HepG2 (cell line): Measurements from ENCODE around the gene SH3PXD2A. TPM values are rescaled to one million over a fixed set of nuclear protein-coding genes. Genes with fewer than 3 reads are reported as not detected.

Experiments
- ATAC-seq: fragments of 200-7000 bp; cut with Tn5 transposase; 3 replicates; pipeline ENCODE4 v1.9.1; 2020; ENCODE audit warnings: mild to moderate bottlenecking, moderate library complexity
- BruUV-seq: library from RNA; stranded (reverse); fragments of 400-500 nt; replicated peaks from 2 replicates; lab custom pipeline; 2021; lab: Mats Ljungman, UMichigan
- CTCF ChIA-PET: fragments of 300-600 bp; formaldehyde crosslinking; extraction: SDS; loops from one replicate; lab custom pipeline; 2021; ENCODE audit warnings: low total read pairs, inconsistent platforms, low intra/inter-chr PET ratio; lab: Yijun Ruan, JAX
- POLR2A ChIA-PET: fragments of 350-600 bp; sonication (Branson Sonifier 250); formaldehyde crosslinking; loops from one replicate; lab custom pipeline; 2020; ENCODE audit warnings: antibody characterized with exemption, inconsistent platforms; lab: Yijun Ruan, JAX
- DNase-seq: peaks from one replicate; pipeline ENCODE4 v3.0.0-alpha.2; 2015; ENCODE audit warnings: low spot score
- FAIRE-seq: peaks from 3 replicates; lab custom pipeline; 2011; peaks lifted over from hg19 to GRCh38; lab: Jason Lieb, UNC
- H2AFZ ChIP-seq: one replicate; pipeline ENCODE4 v1.6.1; 2011; ENCODE audit warnings: low read length, inconsistent platforms
- H3K27ac ChIP-seq: fragments of 300-600 bp; 3 replicates; pipeline ENCODE4 v1.8.0; 2011; ENCODE audit warnings: mixed run types, mild to moderate bottlenecking, mixed read lengths, low read length, inconsistent platforms; ENCODE audit not compliant: insufficient read depth; ENCODE audit errors: extremely low read length
- H3K27me3 ChIP-seq, 2 experiments: fragments of 200-600 bp in 1 of 2; 2 replicates in 1 of 2; 3 replicates in 1 of 2; pipeline versions ENCODE4 v1.6.0 to v1.8.0; 2011; ENCODE audit warnings: low read length in 2 of 2, mild to moderate bottlenecking in 2 of 2, moderate library complexity in 2 of 2, inconsistent platforms in 1 of 2; ENCODE audit not compliant: insufficient read depth in 2 of 2, control insufficient read depth in 1 of 2
- H3K36me3 ChIP-seq, 2 experiments: fragments of 200-600 bp in 1 of 2; replicated peaks in 1 of 2; 2 replicates in 1 of 2; 3 replicates in 1 of 2; pipeline versions ENCODE4 v1.5.1 to v1.8.0; 2011; ENCODE audit warnings: low read length in 2 of 2, inconsistent platforms in 1 of 2; ENCODE audit not compliant: insufficient read depth in 2 of 2, control insufficient read depth in 1 of 2
- H3K4me1 ChIP-seq: 2 replicates; pipeline ENCODE4 v1.5.1; 2012; ENCODE audit warnings: low read length, inconsistent platforms; ENCODE audit not compliant: insufficient read depth
- H3K4me2 ChIP-seq: 2 replicates; pipeline ENCODE4 v1.6.0; 2011; ENCODE audit warnings: low read depth, low read length, inconsistent platforms
- H3K4me3 ChIP-seq, 3 experiments: fragments of 200-600 bp in 1 of 3; sonication (generic), shearing (Covaris generic) in 1 of 3; replicated peaks in 1 of 3; 2 replicates each; pipeline ENCODE4 v1.5.1; 2011 to 2016; ENCODE audit warnings: low read length in 3 of 3, inconsistent platforms in 2 of 3, low read depth in 2 of 3, mild to moderate bottlenecking in 2 of 3, control low read depth in 1 of 3, mixed read lengths in 1 of 3; ENCODE audit not compliant: insufficient read depth in 1 of 3
- H3K79me2 ChIP-seq: one replicate; pipeline ENCODE4 v1.6.1; 2011; ENCODE audit warnings: low read length, inconsistent platforms; ENCODE audit not compliant: insufficient read depth
- H3K9ac ChIP-seq: 2 replicates; pipeline ENCODE4 v1.6.0; 2011; ENCODE audit warnings: mild to moderate bottlenecking, low read depth, low read length, inconsistent platforms; ENCODE audit not compliant: insufficient read depth
- H3K9me3 ChIP-seq: 2 replicates; pipeline ENCODE4 v1.5.1; 2012; ENCODE audit warnings: mild to moderate bottlenecking, low read length
- H4K20me1 ChIP-seq: 2 replicates; pipeline ENCODE4 v1.6.0; 2011; ENCODE audit warnings: inconsistent platforms, mild to moderate bottlenecking, low read length, moderate library complexity; ENCODE audit not compliant: insufficient read depth
- ATF1 ChIP-seq: IDR thresholded peaks from 2 replicates; pipeline ENCODE4 v1.6.1; 2016; ENCODE audit warnings: mild to moderate bottlenecking, control low read depth
- BHLHE40 ChIP-seq: IDR thresholded peaks from 2 replicates; pipeline ENCODE4 v1.6.1; 2011; ENCODE audit warnings: low read length, improper control_type of control experiment
- CBX2 ChIP-seq, 2 experiments: fragments of 200-600 bp in 1 of 2; sonication (generic); formaldehyde crosslinking in 1 of 2; IDR thresholded peaks; 2 replicates each; pipeline versions ENCODE4 v1.7.0 to v1.8.1; 2018 to 2022; ENCODE audit warnings: low read depth in 2 of 2, low read length in 1 of 2, mild to moderate bottlenecking in 1 of 2, missing genetic modification reagents in 1 of 2
- CCAR2 ChIP-seq: fragments of 200-400 bp; formaldehyde crosslinking; optimal IDR thresholded peaks from 2 replicates; pipeline ENCODE3; 2018; ENCODE audit warnings: low read depth, mild to moderate bottlenecking, low read length, moderate library complexity
- IRF2 ChIP-seq: IDR thresholded peaks from 2 replicates; pipeline ENCODE4 v1.6.1; 2018; ENCODE audit warnings: missing genetic modification reagents, missing compliant biosample characterization
- PHF20 ChIP-seq: sonication (generic); formaldehyde crosslinking; IDR thresholded peaks from 2 replicates; pipeline ENCODE4 v1.5.0; 2020; ENCODE audit warnings: mild to moderate bottlenecking, missing genetic modification reagents
- RFXAP ChIP-seq: sonication (generic); formaldehyde crosslinking; IDR thresholded peaks from 2 replicates; pipeline ENCODE4 v1.4.0; 2020; ENCODE audit warnings: missing genetic modification reagents, borderline replicate concordance
- SIX4 ChIP-seq: sonication (generic); formaldehyde crosslinking; IDR thresholded peaks from 2 replicates; pipeline ENCODE4 v1.4.0; 2020; ENCODE audit warnings: missing genetic modification reagents
- THAP11 ChIP-seq: IDR thresholded peaks from 2 replicates; pipeline ENCODE4 v1.6.1; 2016; ENCODE audit warnings: missing biosample characterization, missing genetic modification reagents
- YEATS2 ChIP-seq: sonication (generic); formaldehyde crosslinking; IDR thresholded peaks from 2 replicates; pipeline ENCODE4 v1.4.0; 2020; ENCODE audit warnings: missing genetic modification reagents, borderline replicate concordance
- ZBTB8A ChIP-seq: sonication (generic); formaldehyde crosslinking; IDR thresholded peaks from 2 replicates; pipeline ENCODE4 v1.4.0; 2020; ENCODE audit warnings: mild to moderate bottlenecking, low read depth, missing genetic modification reagents, borderline replicate concordance
- ZNF124 ChIP-seq: sonication (generic); formaldehyde crosslinking; IDR thresholded peaks from 2 replicates; pipeline ENCODE4 v1.4.0; 2020; ENCODE audit warnings: missing genetic modification reagents
- ZNF230 ChIP-seq: sonication (generic); formaldehyde crosslinking; IDR thresholded peaks from 2 replicates; pipeline ENCODE4 v1.4.0; 2020; ENCODE audit warnings: mild to moderate bottlenecking, missing genetic modification reagents
- ZNF263 ChIP-seq: sonication (generic); formaldehyde crosslinking; IDR thresholded peaks from 2 replicates; pipeline ENCODE4 v1.4.0; 2020; ENCODE audit warnings: missing genetic modification reagents
- ZNF414 ChIP-seq: sonication (generic); formaldehyde crosslinking; IDR thresholded peaks from 2 replicates; pipeline ENCODE4 v1.5.0; 2020; ENCODE audit warnings: missing genetic modification reagents
- ZNF558 ChIP-seq: sonication (generic); formaldehyde crosslinking; IDR thresholded peaks from 2 replicates; pipeline ENCODE4 v1.9.0; 2022; ENCODE audit warnings: mild to moderate bottlenecking, missing genetic modification reagents, borderline replicate concordance
- ZNF644 ChIP-seq: IDR thresholded peaks from 2 replicates; pipeline ENCODE4 v1.6.1; 2016; ENCODE audit warnings: low read depth
- ZNF761 ChIP-seq: sonication (generic); formaldehyde crosslinking; conservative IDR thresholded peaks from 2 replicates; pipeline ENCODE4 v1.4.0; 2020; ENCODE audit warnings: mild to moderate bottlenecking, missing genetic modification reagents
- ZNF780A ChIP-seq: sonication (generic); formaldehyde crosslinking; IDR thresholded peaks from 2 replicates; pipeline ENCODE4 v1.8.0; 2022; ENCODE audit warnings: mild to moderate bottlenecking, missing genetic modification reagents, moderate library complexity
- ZNF788 ChIP-seq: sonication (generic); formaldehyde crosslinking; IDR thresholded peaks from 2 replicates; pipeline ENCODE4 v1.5.0; 2020; ENCODE audit warnings: mild to moderate bottlenecking, missing genetic modification reagents, borderline replicate concordance
- WGBS: methylation state at CpG from one replicate; pipeline ENCODE4 v1.1.6; 2017; ENCODE audit warnings: low lambda C conversion rate; 5-methylcytosine and 5-hydroxymethylcytosine counted together
- in situ Hi-C: cut with HindIII; loops from 2 replicates; pipeline ENCODE4 v1.10.0; 2017; ENCODE audit warnings: low pct_unique_long_range_greater_than_20kb; ENCODE audit not compliant: extremely low pct_ligation_motif_present
- intact Hi-C: fragments of 100-400 bp; cut with micrococcal nuclease; formaldehyde crosslinking; loops from one replicate; pipeline ENCODE4 v1.10.0; 2022; ENCODE audit not compliant: unreplicated experiment
- polyA plus RNA-seq, 8 experiments: library from polyadenylated mRNA; depleted of rRNA in 3 of 8; stranded (reverse) in 7 of 8; unstranded in 1 of 8; fragments of >200 nt; fragmentation: Illumina TruSeq in 4 of 8; extraction: Trizol in 4 of 8; gene quantifications; 2 replicates each; pipeline versions ENCODE4 v1.2.1 to v1.2.3, GENCODE V29; 2011 to 2016; ENCODE audit warnings: low read depth in 4 of 8, missing spikeins in 1 of 8, mixed read lengths in 1 of 8; ENCODE audit not compliant: insufficient read depth in 1 of 8
- total RNA-seq, 5 experiments: library from RNA; depleted of rRNA; stranded (reverse); fragments of >200 nt; fragmentation: Illumina TruSeq; extraction: Trizol; gene quantifications; 2 replicates each; pipeline ENCODE4 v1.2.3, GENCODE V29; 2016; ENCODE audit warnings: low read depth in 1 of 5

The SH3PXD2A gene
- total and polyA plus RNA-seq, 2 of the 13 experiments (the other 11 are each of a cell fraction or from before 2014, with no cell fraction given): 11.1 to 11.3 TPM

GRCh38 chr10:103739039-103739764, 116.2 kb downstream of the SH3PXD2A start:
- no peak overlapping the region for H3K9ac ChIP-seq
- no TSS peak for BruUV-seq

GRCh38 chr10:103737735-103738367, 117.5 kb downstream of the SH3PXD2A start:
- intact Hi-C loops: no loop called here
- CTCF ChIA-PET: no interaction called here
- H3K36me3 ChIP-seq: peaks cover 32 to 60% of the 10 kb centered on the region in 2 experiments

More at GRCh38 chr10:103739039-103739764, 116.2 kb downstream of the SH3PXD2A start:
- FAIRE-seq (no peak), DNase-seq (no peak), ATAC-seq (no peak)
- CTCF ChIA-PET: no interaction called here
- H3K79me2 ChIP-seq: no peaks in the 10 kb centered on the region
- no peak overlapping the region for H3K4me2 ChIP-seq
- H4K20me1 ChIP-seq: no peaks in the 10 kb centered on the region
- intact Hi-C loops (no loop called here), in situ Hi-C loops (no loop called here)
- H3K27me3 ChIP-seq: no peaks in the 10 kb centered on the region
- peaks cover 27 to 49% of the 10 kb centered on the region in 2 experiments for H3K36me3 ChIP-seq
- no peaks in the 10 kb centered on the region for H3K4me1 ChIP-seq
- TF ChIP-seq ZNF230 (CRISPR knock-in tag): no peak
- TF ChIP-seq ZNF263 (CRISPR knock-in tag): 0 out of 2 replicates have a peak, but pooled peaks have one; percentile 24
- TF ChIP-seq BHLHE40: no peak
- TF ChIP-seq ATF1 (CRISPR knock-in tag): no peak
- TF ChIP-seq, all 625 proteins: peak for 1
- no peak overlapping the region for H3K27ac ChIP-seq
- POLR2A ChIA-PET: no interaction called here
- no peak overlapping the region for H2AFZ ChIP-seq
- WGBS: 93% methylated on average over 13 of the region's 13 CpGs
- H3K9me3 ChIP-seq: no peaks in the 10 kb centered on the region
- no peak overlapping the region for H3K4me3 ChIP-seq

More at GRCh38 chr10:103737735-103738367, 117.5 kb downstream of the SH3PXD2A start:
- POLR2A ChIA-PET: no interaction called here
- TF ChIP-seq ZNF644 (CRISPR knock-in tag): no peak
- TF ChIP-seq THAP11: no peak
- TF ChIP-seq ZNF780A (CRISPR knock-in tag): no peak
- TF ChIP-seq ZNF761 (CRISPR knock-in tag): no peak
- no peak for TF ChIP-seq ZNF558
- TF ChIP-seq ZBTB8A (CRISPR knock-in tag): no peak
- TF ChIP-seq CBX2 (IDR thresholded peaks at IDR 0.05; ENCODE audit: low read depth, low read length): no peak
- no peak for TF ChIP-seq CBX2 (CRISPR knock-in tag; IDR thresholded peaks at IDR 0.05; ENCODE audit: low read depth)
- TF ChIP-seq PHF20 (CRISPR knock-in tag): no peak
- no peak for TF ChIP-seq ZNF124 (CRISPR knock-in tag)
- no peak for TF ChIP-seq RFXAP (CRISPR knock-in tag)
- no peak for TF ChIP-seq IRF2 (CRISPR knock-in tag)
- no peak for TF ChIP-seq CCAR2
- no peak for TF ChIP-seq SIX4
- no peak for TF ChIP-seq ZNF414
- TF ChIP-seq YEATS2 (CRISPR knock-in tag): no peak
- no peak for TF ChIP-seq ZNF788 (CRISPR knock-in tag)
- no peak overlapping the region for H3K27ac ChIP-seq
- no peak overlapping the region for H2AFZ ChIP-seq
- no peaks in the 10 kb centered on the region for H4K20me1 ChIP-seq
- no peak overlapping the region for H3K4me2 ChIP-seq
- DNase-seq: no peak
- no peak for ATAC-seq
- H3K27me3 ChIP-seq: no peaks in the 10 kb centered on the region
- H3K9me3 ChIP-seq: no peaks in the 10 kb centered on the region
- no peaks in the 10 kb centered on the region for H3K79me2 ChIP-seq
- no peaks in the 10 kb centered on the region for H3K4me1 ChIP-seq
- H3K9ac ChIP-seq: no peak overlapping the region
- no peak overlapping the region for H3K4me3 ChIP-seq
- BruUV-seq: no TSS peak
- WGBS: 99% methylated on average over 13 of the region's 14 CpGs
- in situ Hi-C loops: no loop called here
- no peak for FAIRE-seq
